K562 (cell line): ENCODE results near the gene ELOF1. TPM values are rescaled to one million over a fixed set of nuclear protein-coding genes. Genes with fewer than 3 reads are reported as not detected.
A peak's percentile ranks its signal among the peaks of the same experiment; 100 is the strongest.

Source experiments
- BHLHE40 ChIP-seq: IDR thresholded peaks from 2 replicates; pipeline ENCODE4 v1.6.1; 2011; ENCODE audit warnings: low read length, improper control_type of control experiment
- CEBPG ChIP-seq, 3 experiments: fragments of 200-800 bp in 1 of 3; sonication (Bioruptor generic) in 1 of 3; sonication (generic) in 1 of 3; formaldehyde crosslinking in 1 of 3; IDR thresholded peaks in 2 of 3; conservative IDR thresholded peaks in 1 of 3; 2 replicates each; pipeline versions ENCODE4 v1.6.1 to v1.8.0; 2016 to 2022; ENCODE audit warnings: missing compliant biosample characterization in 2 of 3, missing genetic modification characterization in 2 of 3, mild to moderate bottlenecking in 1 of 3, missing genetic modification reagents in 1 of 3
- FIP1L1 ChIP-seq: fragments of 200-400 bp; formaldehyde crosslinking; IDR thresholded peaks from 2 replicates; pipeline ENCODE4 v1.6.1; 2018; ENCODE audit warnings: mild to moderate bottlenecking, low read depth, low read length; ENCODE audit not compliant: poor library complexity, severe bottlenecking
- FOS ChIP-seq: IDR thresholded peaks from 3 replicates; pipeline ENCODE4 v1.6.1; 2011; ENCODE audit not compliant: insufficient read length; ENCODE audit errors: extremely low read depth
- KDM1A ChIP-seq, 2 experiments: fragments of 450-650 bp; IDR thresholded peaks; 2 replicates each; pipeline ENCODE4 v1.6.1; 2016; ENCODE audit warnings: mild to moderate bottlenecking in 2 of 2
- MEIS2 ChIP-seq: fragments of 450-650 bp; IDR thresholded peaks from 2 replicates; pipeline ENCODE4 v1.6.1; 2014; ENCODE audit warnings: mild to moderate bottlenecking; ENCODE audit not compliant: partially characterized antibody
- MNT ChIP-seq, 2 experiments: fragments of 450-650 bp; conservative IDR thresholded peaks; 2 replicates each; pipeline ENCODE4 v1.6.1; 2017; ENCODE audit warnings: mild to moderate bottlenecking in 2 of 2, moderate library complexity in 2 of 2
- MYC ChIP-seq, 2 experiments: fragments of 250-450 bp in 1 of 2; sonication (Bioruptor Pico) in 1 of 2; IDR thresholded peaks; 2 replicates each; pipeline versions ENCODE4 v1.5.1 to v1.6.1; 2012 to 2021; ENCODE audit warnings: low read depth in 2 of 2, borderline replicate concordance in 1 of 2, improper control_type of control experiment in 1 of 2, low read length in 1 of 2, mild to moderate bottlenecking in 1 of 2, moderate library complexity in 1 of 2
- NFIC ChIP-seq: fragments of 450-650 bp; IDR thresholded peaks from 2 replicates; pipeline ENCODE4 v1.6.1; 2017; ENCODE audit warnings: mild to moderate bottlenecking, inconsistent platforms
- NFYB ChIP-seq: IDR thresholded peaks from 2 replicates; pipeline ENCODE4 v1.6.1; 2011; ENCODE audit warnings: mild to moderate bottlenecking, moderate library complexity; ENCODE audit not compliant: insufficient read length; ENCODE audit errors: extremely low read depth
- PKNOX1 ChIP-seq: fragments of 450-650 bp; IDR thresholded peaks from 2 replicates; pipeline ENCODE4 v1.6.1; 2016
- RBM22 ChIP-seq: fragments of 200-400 bp; formaldehyde crosslinking; IDR thresholded peaks from 2 replicates; pipeline ENCODE4 v1.6.1; 2018; ENCODE audit warnings: low read length, low read depth; ENCODE audit not compliant: poor library complexity, severe bottlenecking
- RCOR1 ChIP-seq, 2 experiments: IDR thresholded peaks; 2 replicates each; pipeline ENCODE4 v1.6.1; 2012; ENCODE audit warnings: low read depth in 2 of 2, low read length in 2 of 2, borderline replicate concordance in 1 of 2, improper control_type of control experiment in 1 of 2
- SIN3A ChIP-seq, 2 experiments: fragments of 150-350 bp in 1 of 2; IDR thresholded peaks; 2 replicates each; pipeline ENCODE4 v1.6.1; 2011 to 2016; ENCODE audit warnings: borderline replicate concordance in 2 of 2, low read depth in 2 of 2, low read length in 2 of 2, mild to moderate bottlenecking in 2 of 2, moderate library complexity in 2 of 2; ENCODE audit not compliant: control insufficient read depth in 1 of 2
- TAF7 ChIP-seq: fragments of 450-650 bp; IDR thresholded peaks from 2 replicates; pipeline ENCODE4 v1.6.1; 2016; ENCODE audit warnings: missing genetic modification characterization, missing compliant biosample characterization
- USF1 ChIP-seq: sonication (generic); formaldehyde crosslinking; IDR thresholded peaks from 2 replicates; pipeline ENCODE4 v1.9.0; 2022; ENCODE audit warnings: mild to moderate bottlenecking, missing genetic modification reagents
- ZBTB17 ChIP-seq: fragments of 450-650 bp; formaldehyde crosslinking; IDR thresholded peaks from 2 replicates; pipeline ENCODE4 v1.4.0; 2020; ENCODE audit warnings: mild to moderate bottlenecking
- ZBTB2 ChIP-seq: fragments of 450-650 bp; IDR thresholded peaks from 2 replicates; pipeline ENCODE4 v1.6.1; 2016; ENCODE audit warnings: antibody characterized with exemption
- polyA plus RNA-seq, 8 experiments: library from polyadenylated mRNA; depleted of rRNA in 4 of 8; stranded (reverse) in 5 of 8; unstranded in 3 of 8; fragments of >200 nt; fragmentation: Nextera tagmentation in 2 of 8; fragmentation: Illumina TruSeq in 1 of 8; extraction: Ambion mirVana in 2 of 8; extraction: Trizol in 1 of 8; gene quantifications; 2 replicates each; pipeline versions ENCODE4 v1.2.1 to v1.2.3, GENCODE V29; 2011 to 2014; ENCODE audit warnings: inconsistent platforms in 1 of 8, missing spikeins in 1 of 8
- total RNA-seq, 7 experiments: library from RNA; depleted of rRNA in 6 of 7; stranded (reverse); fragments of >200 nt in 6 of 7; fragmentation: Illumina TruSeq in 2 of 7; extraction: Trizol in 2 of 7; gene quantifications; 2 replicates each; pipeline versions ENCODE4 v1.2.1 to v1.2.3, GENCODE V29; 2011 to 2021; ENCODE audit warnings: low replicate concordance in 1 of 7
- TF ChIP-seq, protein P1 (sequence below): sonication (generic); formaldehyde crosslinking; IDR thresholded peaks from 2 replicates; pipeline ENCODE4 v1.9.0; 2022; ENCODE audit warnings: mild to moderate bottlenecking, missing genetic modification reagents
- TF ChIP-seq, protein P2 (sequence below): sonication (generic); formaldehyde crosslinking; IDR thresholded peaks from 2 replicates; pipeline ENCODE4 v1.5.0; 2020; ENCODE audit warnings: missing genetic modification reagents

Gene ELOF1
- total and polyA plus RNA-seq, 9 of the 15 experiments (the other 6 are each of a cell fraction or from before 2014, with no cell fraction given): 16.7 to 147 (median 74.2) TPM

- TF ChIP-seq TAF7 (tag) (no peak), BHLHE40 (peak; percentile 92), FOS (peak; percentile 49), MEIS2 (peak; percentile 37), KDM1A (IDR thresholded peaks at IDR 0.05) (peak in 1 of 2 experiments; percentile 56; a peak in 2 of 4 replicates), RCOR1 (IDR thresholded peaks at IDR 0.05; ENCODE audit: borderline replicate concordance in 1 of 2, low read depth in 2 of 2, low read length in 2 of 2) (peak in 1 of 2 experiments; percentile 84; a peak in 2 of 4 replicates), NFIC (peak; percentile 86), MYC (IDR thresholded peaks at IDR 0.05; ENCODE audit: low read depth, low read length) (peak; percentile 70), MYC (CRISPR knock-in tag; IDR thresholded peaks at IDR 0.05; ENCODE audit: borderline replicate concordance, low read depth) (no peak), NFYB (peak; percentile 61), ZBTB2 (peak; percentile 76; the same call in 1 of the 2 replicates), CEBPG (CRISPR knock-in tag; IDR thresholded peaks at IDR 0.05) (peak; percentile 72), CEBPG (tag; conservative IDR thresholded peaks at IDR 0.05 in 1 of 2, IDR thresholded peaks at IDR 0.05 in 1 of 2) (peak; percentile 14 to 72; a peak in 2 of 4 replicates), PKNOX1 (peak; percentile 21; the same call in 1 of the 2 replicates), RBM22 (no peak), SIN3A (IDR thresholded peaks at IDR 0.05; ENCODE audit: borderline replicate concordance in 2 of 2, control insufficient read depth in 1 of 2, low read depth in 2 of 2, low read length in 2 of 2) (0 out of 4 replicates have a peak, but pooled peaks of 1 of the 2 experiments have one; percentile 34), ZBTB17 (CRISPR knock-in tag) (no peak), USF1 (CRISPR knock-in tag) (peak; percentile 72), FIP1L1 (no peak), MNT (conservative IDR thresholded peaks at IDR 0.05) (peak; percentile 80 to 87)
- TF ChIP-seq, protein P1, sequence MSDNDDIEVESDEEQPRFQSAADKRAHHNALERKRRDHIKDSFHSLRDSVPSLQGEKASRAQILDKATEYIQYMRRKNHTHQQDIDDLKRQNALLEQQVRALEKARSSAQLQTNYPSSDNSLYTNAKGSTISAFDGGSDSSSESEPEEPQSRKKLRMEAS (CRISPR knock-in tag): peak; percentile 51; the same call in 1 of the 2 replicates
- TF ChIP-seq, protein P2, sequence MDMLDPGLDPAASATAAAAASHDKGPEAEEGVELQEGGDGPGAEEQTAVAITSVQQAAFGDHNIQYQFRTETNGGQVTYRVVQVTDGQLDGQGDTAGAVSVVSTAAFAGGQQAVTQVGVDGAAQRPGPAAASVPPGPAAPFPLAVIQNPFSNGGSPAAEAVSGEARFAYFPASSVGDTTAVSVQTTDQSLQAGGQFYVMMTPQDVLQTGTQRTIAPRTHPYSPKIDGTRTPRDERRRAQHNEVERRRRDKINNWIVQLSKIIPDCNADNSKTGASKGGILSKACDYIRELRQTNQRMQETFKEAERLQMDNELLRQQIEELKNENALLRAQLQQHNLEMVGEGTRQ: peak; percentile 64
Observed at GRCh38 chr19:11530432-11530831, 28.6 kb downstream of the ELOF1 start (continued).
